ENCODE results near the gene SPIRE1. TPM values are rescaled to one million over a fixed set of nuclear protein-coding genes. Genes with fewer than 3 reads are reported as not detected.

SPIRE1 gene
- total RNA-seq, 1 donor from 2014 or later = 20.7 TPM

- DNase-seq (ENCODE audit: low read depth) = no peak
Observed at GRCh38 chr18:12442946-12443345, 215.0 kb downstream of the SPIRE1 start.

GRCh38 chr18:12441475-12442034 is 216.4 kb downstream of the SPIRE1 start:
- H3K4me3 ChIP-seq (ENCODE audit: low read depth, low read length) = no peak overlapping the region
- DNase-seq (ENCODE audit: low read depth) = no peak
- TF ChIP-seq CTCF (conservative IDR thresholded peaks at IDR 0.05; ENCODE audit: low read depth, low read length) = no peak

More at GRCh38 chr18:12442946-12443345, 215.0 kb downstream of the SPIRE1 start:
- TF ChIP-seq CTCF (conservative IDR thresholded peaks at IDR 0.05; ENCODE audit: low read depth, low read length) = no peak
- H3K4me3 ChIP-seq (ENCODE audit: low read depth, low read length) = no peak overlapping the region

GRCh38 chr18:12438257-12438656 is 219.7 kb downstream of the SPIRE1 start:
- no peak for DNase-seq (ENCODE audit: low read depth)
- no peak overlapping the region for H3K4me3 ChIP-seq (ENCODE audit: low read depth, low read length)
- no peak for TF ChIP-seq CTCF (conservative IDR thresholded peaks at IDR 0.05; ENCODE audit: low read depth, low read length)

- H3K4me3 ChIP-seq (ENCODE audit: low read depth, low read length) = no peak overlapping the region
- TF ChIP-seq CTCF (conservative IDR thresholded peaks at IDR 0.05; ENCODE audit: low read depth, low read length) = no peak
- no peak for DNase-seq (ENCODE audit: low read depth)
Observed at GRCh38 chr18:12435867-12436266, 222.0 kb downstream of the SPIRE1 start.

- H3K4me3 ChIP-seq (ENCODE audit: low read depth, low read length) = no peak overlapping the region
- no peak for TF ChIP-seq CTCF (conservative IDR thresholded peaks at IDR 0.05; ENCODE audit: low read depth, low read length)
- no peak for DNase-seq (ENCODE audit: low read depth)
Observed at GRCh38 chr18:12434541-12434929, 223.4 kb downstream of the SPIRE1 start.

GRCh38 chr18:12433829-12434540 is 223.9 kb downstream of the SPIRE1 start:
- TF ChIP-seq CTCF (conservative IDR thresholded peaks at IDR 0.05; ENCODE audit: low read depth, low read length) = no peak
- no peak overlapping the region for H3K4me3 ChIP-seq (ENCODE audit: low read depth, low read length)
- DNase-seq (ENCODE audit: low read depth) = no peak

GRCh38 chr18:12432881-12433280 is 225.0 kb downstream of the SPIRE1 start:
- H3K4me3 ChIP-seq (ENCODE audit: low read depth, low read length) = no peak overlapping the region
- no peak for TF ChIP-seq CTCF (conservative IDR thresholded peaks at IDR 0.05; ENCODE audit: low read depth, low read length)
- no peak for DNase-seq (ENCODE audit: low read depth)

Data from epithelial cell of proximal tubule (primary cell).